ENCODE results near the gene C2orf69. TPM values are rescaled to one million over a fixed set of nuclear protein-coding genes. Genes with fewer than 3 reads are reported as not detected.

The C2orf69 gene
- total RNA-seq, 1 experiment from 2014 or later, result 21.1 TPM

GRCh38 chr2:199875400-199875799 lies 35.7 kb upstream of the C2orf69 start:
- H3K27me3 ChIP-seq (ENCODE audit: low read length), result no peaks in the 10 kb centered on the region
- H3K36me3 ChIP-seq (ENCODE audit: insufficient read depth, low read length), result no peaks in the 10 kb centered on the region
- no peaks in the 10 kb centered on the region for H3K79me2 ChIP-seq (ENCODE audit: low read length)
- H3K4me3 ChIP-seq (ENCODE audit: low read length), result no peak overlapping the region
- no peak overlapping the region for H3K27ac ChIP-seq (ENCODE audit: low read length)
- DNase-seq, result no peak
- H3K4me2 ChIP-seq (ENCODE audit: low read depth, low read length, poor library complexity, severe bottlenecking), result no peak overlapping the region
- H3K9me2 ChIP-seq (replicated peaks; ENCODE audit: insufficient read depth, low read length), result no peaks in the 10 kb centered on the region
- no peaks in the 10 kb centered on the region for H3K4me1 ChIP-seq (ENCODE audit: low read length)
- no peak overlapping the region for H2AFZ ChIP-seq (ENCODE audit: low read length)
- H4K20me1 ChIP-seq (ENCODE audit: insufficient read depth, low read depth, low read length), result no peaks in the 10 kb centered on the region
- H3K9me3 ChIP-seq (ENCODE audit: low read length), result peaks cover 13% of the 10 kb centered on the region
- H3K9ac ChIP-seq (ENCODE audit: low read length), result no peak overlapping the region

GRCh38 chr2:199882667-199883066 lies 28.4 kb upstream of the C2orf69 start:
- H3K4me1 ChIP-seq (ENCODE audit: low read length), result no peaks in the 10 kb centered on the region
- no peak overlapping the region for H3K4me3 ChIP-seq (ENCODE audit: low read length)
- no peak overlapping the region for H3K4me2 ChIP-seq (ENCODE audit: low read depth, low read length, poor library complexity, severe bottlenecking)
- no peaks in the 10 kb centered on the region for H4K20me1 ChIP-seq (ENCODE audit: insufficient read depth, low read depth, low read length)
- no peak overlapping the region for H2AFZ ChIP-seq (ENCODE audit: low read length)
- no peaks in the 10 kb centered on the region for H3K27me3 ChIP-seq (ENCODE audit: low read length)
- peaks cover 18% of the 10 kb centered on the region for H3K36me3 ChIP-seq (ENCODE audit: insufficient read depth, low read length)
- no peaks in the 10 kb centered on the region for H3K9me2 ChIP-seq (replicated peaks; ENCODE audit: insufficient read depth, low read length)
- peaks cover 6% of the 10 kb centered on the region for H3K9me3 ChIP-seq (ENCODE audit: low read length)
- DNase-seq, result no peak
- no peak overlapping the region for H3K27ac ChIP-seq (ENCODE audit: low read length)
- H3K79me2 ChIP-seq (ENCODE audit: low read length), result peaks cover 3% of the 10 kb centered on the region; the same call in 1 of the 2 replicates
- no peak overlapping the region for H3K9ac ChIP-seq (ENCODE audit: low read length)

GRCh38 chr2:199883474-199884212 lies 27.4 kb upstream of the C2orf69 start:
- peaks cover 3% of the 10 kb centered on the region; the same call in 1 of the 2 replicates for H3K79me2 ChIP-seq (ENCODE audit: low read length)
- H3K9me3 ChIP-seq (ENCODE audit: low read length), result peaks cover 6% of the 10 kb centered on the region
- H3K9ac ChIP-seq (ENCODE audit: low read length), result no peak overlapping the region
- no peaks in the 10 kb centered on the region for H3K9me2 ChIP-seq (replicated peaks; ENCODE audit: insufficient read depth, low read length)
- H3K27me3 ChIP-seq (ENCODE audit: low read length), result no peaks in the 10 kb centered on the region
- no peaks in the 10 kb centered on the region for H3K4me1 ChIP-seq (ENCODE audit: low read length)
- H3K27ac ChIP-seq (ENCODE audit: low read length), result no peak overlapping the region
- no peak overlapping the region for H3K4me3 ChIP-seq (ENCODE audit: low read length)
- H3K36me3 ChIP-seq (ENCODE audit: insufficient read depth, low read length), result peaks cover 18% of the 10 kb centered on the region
- H3K4me2 ChIP-seq (ENCODE audit: low read depth, low read length, poor library complexity, severe bottlenecking), result no peak overlapping the region
- no peak for DNase-seq
- H2AFZ ChIP-seq (ENCODE audit: low read length), result no peak overlapping the region
- H4K20me1 ChIP-seq (ENCODE audit: insufficient read depth, low read depth, low read length), result no peaks in the 10 kb centered on the region

GRCh38 chr2:199895406-199895805 lies 15.7 kb upstream of the C2orf69 start:
- no peak overlapping the region for H3K9ac ChIP-seq (ENCODE audit: low read length)
- peaks cover 21% of the 10 kb centered on the region for H3K79me2 ChIP-seq (ENCODE audit: low read length)
- H3K4me1 ChIP-seq (ENCODE audit: low read length), result no peaks in the 10 kb centered on the region
- no peaks in the 10 kb centered on the region for H4K20me1 ChIP-seq (ENCODE audit: insufficient read depth, low read depth, low read length)
- no peak overlapping the region for H2AFZ ChIP-seq (ENCODE audit: low read length)
- H3K9me3 ChIP-seq (ENCODE audit: low read length), result no peaks in the 10 kb centered on the region
- H3K4me3 ChIP-seq (ENCODE audit: low read length), result no peak overlapping the region
- no peak overlapping the region for H3K27ac ChIP-seq (ENCODE audit: low read length)
- no peak for DNase-seq
- no peaks in the 10 kb centered on the region; the same call in 1 of the 2 replicates for H3K36me3 ChIP-seq (ENCODE audit: insufficient read depth, low read length)
- H3K9me2 ChIP-seq (replicated peaks; ENCODE audit: insufficient read depth, low read length), result no peaks in the 10 kb centered on the region
- no peak overlapping the region for H3K4me2 ChIP-seq (ENCODE audit: low read depth, low read length, poor library complexity, severe bottlenecking)
- no peaks in the 10 kb centered on the region for H3K27me3 ChIP-seq (ENCODE audit: low read length)

- Histone ChIP-seq H2AFZ (ENCODE audit: low read length) (no peak overlapping the region), H3K4me3 (ENCODE audit: low read length) (no peak overlapping the region), H3K9me3 (ENCODE audit: low read length) (no peaks in the 10 kb centered on the region), H3K27ac (ENCODE audit: low read length) (no peak overlapping the region), H3K79me2 (ENCODE audit: low read length) (peaks cover 21% of the 10 kb centered on the region), H3K9me2 (replicated peaks; ENCODE audit: insufficient read depth, low read length) (no peaks in the 10 kb centered on the region), H3K4me2 (ENCODE audit: low read depth, low read length, poor library complexity, severe bottlenecking) (no peak overlapping the region), H3K36me3 (ENCODE audit: insufficient read depth, low read length) (no peaks in the 10 kb centered on the region; the same call in 1 of the 2 replicates), H4K20me1 (ENCODE audit: insufficient read depth, low read depth, low read length) (no peaks in the 10 kb centered on the region), H3K9ac (ENCODE audit: low read length) (no peak overlapping the region), H3K27me3 (ENCODE audit: low read length) (no peaks in the 10 kb centered on the region), H3K4me1 (ENCODE audit: low read length) (no peaks in the 10 kb centered on the region)
- DNase-seq, result no peak
Measured at GRCh38 chr2:199896617-199897016, 14.5 kb upstream of the C2orf69 start.

GRCh38 chr2:199901942-199902341 lies 9.2 kb upstream of the C2orf69 start:
- no peak for DNase-seq

GRCh38 chr2:199902486-199903110 lies 8.5 kb upstream of the C2orf69 start:
- no peak overlapping the region for H3K27ac ChIP-seq (ENCODE audit: low read length)
- H2AFZ ChIP-seq (ENCODE audit: low read length), result no peak overlapping the region
- no peak for DNase-seq
- no peaks in the 10 kb centered on the region for H3K9me3 ChIP-seq (ENCODE audit: low read length)
- no peaks in the 10 kb centered on the region for H3K27me3 ChIP-seq (ENCODE audit: low read length)
- H3K9ac ChIP-seq (ENCODE audit: low read length), result no peak overlapping the region
- H4K20me1 ChIP-seq (ENCODE audit: insufficient read depth, low read depth, low read length), result no peaks in the 10 kb centered on the region
- peaks cover 15% of the 10 kb centered on the region for H3K36me3 ChIP-seq (ENCODE audit: insufficient read depth, low read length)
- H3K9me2 ChIP-seq (replicated peaks; ENCODE audit: insufficient read depth, low read length), result no peaks in the 10 kb centered on the region
- no peak overlapping the region for H3K4me3 ChIP-seq (ENCODE audit: low read length)
- no peak overlapping the region for H3K4me2 ChIP-seq (ENCODE audit: low read depth, low read length, poor library complexity, severe bottlenecking)
- H3K4me1 ChIP-seq (ENCODE audit: low read length), result peaks cover 9% of the 10 kb centered on the region
- peaks cover 25% of the 10 kb centered on the region; the same call in 1 of the 2 replicates for H3K79me2 ChIP-seq (ENCODE audit: low read length)

More at GRCh38 chr2:199901942-199902341, 9.2 kb upstream of the C2orf69 start:
- Histone ChIP-seq H3K4me2 (ENCODE audit: low read depth, low read length, poor library complexity, severe bottlenecking) (no peak overlapping the region), H2AFZ (ENCODE audit: low read length) (no peak overlapping the region), H3K9ac (ENCODE audit: low read length) (no peak overlapping the region), H3K4me3 (ENCODE audit: low read length) (no peak overlapping the region), H3K79me2 (ENCODE audit: low read length) (peaks cover 20% of the 10 kb centered on the region; the same call in 1 of the 2 replicates), H3K27ac (ENCODE audit: low read length) (no peak overlapping the region), H3K4me1 (ENCODE audit: low read length) (peaks cover 3% of the 10 kb centered on the region), H3K36me3 (ENCODE audit: insufficient read depth, low read length) (peaks cover 12% of the 10 kb centered on the region), H4K20me1 (ENCODE audit: insufficient read depth, low read depth, low read length) (no peaks in the 10 kb centered on the region), H3K27me3 (ENCODE audit: low read length) (no peaks in the 10 kb centered on the region), H3K9me2 (replicated peaks; ENCODE audit: insufficient read depth, low read length) (no peaks in the 10 kb centered on the region), H3K9me3 (ENCODE audit: low read length) (no peaks in the 10 kb centered on the region)

GRCh38 chr2:199903111-199903510 lies 8.0 kb upstream of the C2orf69 start:
- no peaks in the 10 kb centered on the region for H3K9me3 ChIP-seq (ENCODE audit: low read length)
- H3K27me3 ChIP-seq (ENCODE audit: low read length), result no peaks in the 10 kb centered on the region
- H3K9me2 ChIP-seq (replicated peaks; ENCODE audit: insufficient read depth, low read length), result no peaks in the 10 kb centered on the region
- no peak overlapping the region for H3K4me3 ChIP-seq (ENCODE audit: low read length)
- H4K20me1 ChIP-seq (ENCODE audit: insufficient read depth, low read depth, low read length), result no peaks in the 10 kb centered on the region
- no peak for DNase-seq
- H3K4me1 ChIP-seq (ENCODE audit: low read length), result peaks cover 13% of the 10 kb centered on the region
- peaks cover 16% of the 10 kb centered on the region for H3K36me3 ChIP-seq (ENCODE audit: insufficient read depth, low read length)
- peaks cover 21% of the 10 kb centered on the region for H3K79me2 ChIP-seq (ENCODE audit: low read length)
- H2AFZ ChIP-seq (ENCODE audit: low read length), result no peak overlapping the region
- no peak overlapping the region for H3K27ac ChIP-seq (ENCODE audit: low read length)
- no peak overlapping the region for H3K4me2 ChIP-seq (ENCODE audit: low read depth, low read length, poor library complexity, severe bottlenecking)
- H3K9ac ChIP-seq (ENCODE audit: low read length), result no peak overlapping the region
